Subcutaneous abdominal adipose tissue (tissue), 5 donors: Measurements from ENCODE around the gene GALNT15.
A peak's percentile ranks its signal among the peaks of the same experiment; 100 is the strongest.

Experiments used
- H3K27ac ChIP-seq: one replicate; pipeline ENCODE4 v1.7.0; 2013; ENCODE audit warnings: low read depth, mild to moderate bottlenecking, inconsistent platforms, low read length, moderate library complexity
- H3K27me3 ChIP-seq, 5 donors: one replicate each; pipeline ENCODE4 v1.7.0; 2013; ENCODE audit warnings: low read length in 5 of 5, inconsistent platforms in 1 of 5; ENCODE audit not compliant: control insufficient read depth in 5 of 5, insufficient read depth in 4 of 5
- H3K36me3 ChIP-seq, 5 donors: one replicate each; pipeline ENCODE4 v1.7.0; 2013; ENCODE audit warnings: low read length in 5 of 5; ENCODE audit not compliant: control insufficient read depth in 5 of 5, insufficient read depth in 5 of 5
- H3K4me1 ChIP-seq, 5 donors: one replicate each; pipeline ENCODE4 v1.7.0; 2013; ENCODE audit warnings: low read length in 5 of 5, mild to moderate bottlenecking in 3 of 5, moderate library complexity in 1 of 5; ENCODE audit not compliant: control insufficient read depth in 5 of 5, insufficient read depth in 5 of 5
- H3K4me3 ChIP-seq, 5 donors: one replicate each; pipeline ENCODE4 v1.7.0; 2013; ENCODE audit warnings: low read length in 5 of 5, low read depth in 1 of 5
- H3K9ac ChIP-seq, 5 donors: one replicate each; pipeline ENCODE4 v1.7.0; 2013; ENCODE audit warnings: low read length in 5 of 5, mild to moderate bottlenecking in 4 of 5, moderate library complexity in 3 of 5
- H3K9me3 ChIP-seq, 5 donors: one replicate each; pipeline ENCODE4 v1.7.0; 2013; ENCODE audit warnings: low read length in 5 of 5; ENCODE audit not compliant: control insufficient read depth in 5 of 5
- donor health status: healthy.
- donor health status: healthy.
- donor health status: healthy.
- donor health status: healthy.
- donor health status: healthy.

The GALNT15 gene

GRCh38 chr3:16198427-16198826 lies 23.9 kb downstream of the GALNT15 start:
- Histone ChIP-seq H3K27ac (no peak overlapping the region), H3K36me3 (peaks cover 0 to 76% (median 60%) of the 10 kb centered on the region in 5 donors), H3K4me1 (no peaks in the 10 kb centered on the region), H3K4me3 (no peak overlapping the region), H3K9me3 (no peaks in the 10 kb centered on the region), H3K9ac (no peak overlapping the region), H3K27me3 (no peaks in the 10 kb centered on the region)

- Histone ChIP-seq H3K27ac (no peak overlapping the region), H3K4me1 (no peaks in the 10 kb centered on the region), H3K4me3 (no peak overlapping the region), H3K36me3 (peaks cover 0 to 90% (median 71%) of the 10 kb centered on the region in 5 donors), H3K9ac (no peak overlapping the region), H3K9me3 (no peaks in the 10 kb centered on the region), H3K27me3 (no peaks in the 10 kb centered on the region)
Observed at GRCh38 chr3:16199769-16200168, 25.3 kb downstream of the GALNT15 start.

- no peaks in the 10 kb centered on the region for H3K4me1 ChIP-seq
- no peaks in the 10 kb centered on the region for H3K9me3 ChIP-seq
- H3K4me3 ChIP-seq, result no peak overlapping the region
- H3K27ac ChIP-seq, result no peak overlapping the region
- peaks cover 0 to 95% (median 74%) of the 10 kb centered on the region in 5 donors for H3K36me3 ChIP-seq
- no peaks in the 10 kb centered on the region for H3K27me3 ChIP-seq
- H3K9ac ChIP-seq, result no peak overlapping the region
Observed at GRCh38 chr3:16200411-16200810, 25.9 kb downstream of the GALNT15 start.

DNA sequence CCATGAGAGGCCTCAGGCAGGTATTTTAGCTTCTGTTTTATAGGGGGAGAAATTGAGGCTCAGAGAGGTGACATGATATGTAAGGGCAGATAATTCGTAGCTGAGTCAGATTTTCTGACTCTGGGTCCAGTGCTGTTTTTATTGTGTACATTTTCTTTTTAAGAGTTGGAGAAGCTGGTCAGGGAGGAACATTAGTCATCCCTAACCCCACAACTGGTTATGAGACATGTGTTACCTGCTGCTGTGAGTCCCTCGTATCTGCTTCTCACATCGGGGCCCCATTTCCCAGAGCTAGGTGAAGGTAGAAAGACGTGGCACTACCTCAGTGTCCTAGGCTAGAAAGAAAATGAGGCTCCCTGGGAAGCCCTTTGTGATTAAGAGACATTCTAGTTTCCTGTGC lies 28.6 kb downstream of the GALNT15 start:
- no peaks in the 10 kb centered on the region for H3K27me3 ChIP-seq
- H3K36me3 ChIP-seq, result peaks cover 0 to 71% (median 57%) of the 10 kb centered on the region in 5 donors
- no peak overlapping the region for H3K27ac ChIP-seq
- no peak overlapping the region for H3K4me3 ChIP-seq
- H3K4me1 ChIP-seq, result peaks cover 0 to 7% (median 3%) of the 10 kb centered on the region in 5 donors
- H3K9ac ChIP-seq, result no peak overlapping the region
- H3K9me3 ChIP-seq, result no peaks in the 10 kb centered on the region

- H3K9ac ChIP-seq, result no peak overlapping the region
- no peak overlapping the region for H3K4me3 ChIP-seq
- H3K4me1 ChIP-seq, result peaks cover 0 to 7% (median 3%) of the 10 kb centered on the region in 5 donors
- H3K9me3 ChIP-seq, result no peaks in the 10 kb centered on the region
- peaks cover 0 to 69% (median 57%) of the 10 kb centered on the region in 5 donors for H3K36me3 ChIP-seq
- H3K27me3 ChIP-seq, result no peaks in the 10 kb centered on the region
- no peak overlapping the region for H3K27ac ChIP-seq
Observed at GRCh38 chr3:16203671-16204629, 29.5 kb downstream of the GALNT15 start.

- no peaks in the 10 kb centered on the region for H3K27me3 ChIP-seq
- H3K36me3 ChIP-seq, result peaks cover 0 to 65% (median 57%) of the 10 kb centered on the region in 5 donors
- H3K4me1 ChIP-seq, result peaks cover 0 to 7% (median 3%) of the 10 kb centered on the region in 5 donors
- no peaks in the 10 kb centered on the region for H3K9me3 ChIP-seq
- H3K9ac ChIP-seq, result no peak overlapping the region
- H3K4me3 ChIP-seq, result no peak overlapping the region
- no peak overlapping the region for H3K27ac ChIP-seq
Observed at GRCh38 chr3:16204751-16205150, 30.3 kb downstream of the GALNT15 start.

GRCh38 chr3:16205156-16205870 lies 30.8 kb downstream of the GALNT15 start:
- Histone ChIP-seq H3K27me3 (no peaks in the 10 kb centered on the region), H3K27ac (no peak overlapping the region), H3K36me3 (peaks cover 0 to 64% (median 55%) of the 10 kb centered on the region in 5 donors), H3K9ac (no peak overlapping the region), H3K4me1 (peaks cover 0 to 7% (median 3%) of the 10 kb centered on the region in 5 donors), H3K9me3 (no peaks in the 10 kb centered on the region), H3K4me3 (no peak overlapping the region)

- H3K4me1 ChIP-seq, result peaks cover 0 to 7% (median 3%) of the 10 kb centered on the region in 5 donors
- peak overlapping the region; percentile 29 for H3K27ac ChIP-seq
- no peaks in the 10 kb centered on the region for H3K9me3 ChIP-seq
- H3K9ac ChIP-seq, result no peak overlapping the region
- no peak overlapping the region for H3K4me3 ChIP-seq
- H3K27me3 ChIP-seq, result no peaks in the 10 kb centered on the region
- H3K36me3 ChIP-seq, result peaks cover 0 to 63% (median 60%) of the 10 kb centered on the region in 5 donors
Observed at GRCh38 chr3:16207031-16207430, 32.6 kb downstream of the GALNT15 start.

GRCh38 chr3:16211176-16211904 lies 36.9 kb downstream of the GALNT15 start:
- H3K27me3 ChIP-seq, result no peaks in the 10 kb centered on the region

More at GRCh38 chr3:16211176-16211904, 36.9 kb downstream of the GALNT15 start:
- Histone ChIP-seq H3K4me1 (peaks cover 3 to 14% (median 7%) of the 10 kb centered on the region in 5 donors), H3K9me3 (no peaks in the 10 kb centered on the region), H3K4me3 (no peak overlapping the region), H3K36me3 (peaks cover 0 to 51% (median 49%) of the 10 kb centered on the region in 5 donors), H3K27ac (no peak overlapping the region), H3K9ac (no peak overlapping the region)
